ENCODE results near the gene NT5DC1.
"Not testable (repeated sequence)": the region's sequence is repeated elsewhere in the genome, so short reads cannot be mapped to it uniquely, and the experiment has no call there.

NT5DC1 gene

DNA sequence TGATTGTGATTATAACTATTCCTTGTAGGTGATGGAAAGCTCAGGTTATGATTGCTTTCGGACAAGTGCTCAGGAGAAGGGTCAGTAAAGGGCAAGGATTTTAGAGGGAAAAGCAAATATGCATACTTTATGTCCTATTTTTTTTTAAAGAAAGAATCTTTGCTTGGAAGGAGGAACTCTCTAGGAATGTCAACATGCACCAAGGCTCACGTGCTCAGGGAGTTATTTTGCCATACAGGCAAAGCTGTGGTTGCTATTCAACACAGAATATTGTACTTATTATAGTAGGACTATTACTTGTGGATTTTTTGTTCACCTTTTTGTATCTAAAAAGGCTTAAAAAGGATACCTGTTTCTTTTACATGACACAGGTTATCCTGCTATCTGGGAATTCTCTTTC, 182.0 kb downstream of the NT5DC1 start:
- DNase-seq = no peak

GRCh38 chr6:116283191-116283590, 182.5 kb downstream of the NT5DC1 start:
- no peak for DNase-seq

GRCh38 chr6:116284984-116285383, 184.3 kb downstream of the NT5DC1 start:
- not testable (repeated sequence) for DNase-seq

DNA sequence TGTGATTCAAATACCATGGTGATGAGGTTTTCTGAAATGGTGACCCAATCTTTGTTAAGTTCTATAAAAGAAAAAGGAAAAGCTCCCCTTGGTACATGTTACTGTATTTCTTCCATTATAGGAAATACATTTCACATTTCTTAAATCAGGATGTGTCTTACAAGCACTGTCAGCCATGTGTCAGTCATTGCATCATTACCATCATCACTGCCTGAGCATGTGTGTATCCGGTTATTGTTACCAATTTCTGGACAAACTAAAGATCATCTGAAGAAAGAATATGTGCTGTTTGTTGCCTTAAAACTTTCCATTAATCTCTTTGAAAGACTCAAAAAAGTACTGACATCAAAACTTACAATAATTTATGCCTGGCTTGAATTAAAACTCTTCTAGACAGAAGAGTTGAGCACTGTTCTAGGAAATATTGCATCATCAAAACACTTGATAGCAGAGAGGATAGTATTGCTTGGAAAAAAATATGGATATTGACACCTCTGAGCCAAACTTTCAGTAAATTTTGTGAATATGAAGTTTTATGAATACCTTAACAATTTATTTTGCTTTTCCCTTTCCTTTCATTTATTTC, 186.2 kb downstream of the NT5DC1 start:
- DNase-seq = no peak

DNA sequence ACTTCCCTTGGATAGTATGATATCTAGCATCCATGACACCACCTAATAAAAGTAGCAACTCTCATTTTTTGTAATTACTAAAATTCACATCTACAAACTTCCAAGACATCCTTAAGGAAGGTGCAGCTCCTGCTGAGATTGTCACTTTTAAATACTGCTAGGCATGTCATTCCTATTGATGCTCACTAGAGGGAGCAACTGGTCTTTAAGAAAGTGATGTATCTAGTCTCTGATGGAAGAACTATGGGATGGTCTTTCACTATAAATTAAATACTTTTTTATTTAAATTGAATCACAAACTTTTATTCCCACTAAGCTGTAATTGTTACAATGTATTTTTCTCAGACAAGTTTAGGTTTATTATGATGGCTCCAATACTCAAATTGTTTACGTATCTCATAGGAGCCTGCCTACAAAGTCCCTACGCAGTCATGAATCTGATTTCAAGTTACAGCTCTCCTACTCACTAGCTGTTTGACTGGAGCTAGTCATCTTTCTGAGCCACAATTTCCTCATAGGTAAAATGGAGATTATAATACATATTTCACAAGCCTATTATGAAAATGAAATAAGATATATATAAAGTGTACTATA, 187.1 kb downstream of the NT5DC1 start:
- peak; percentile 64 for DNase-seq

DNA sequence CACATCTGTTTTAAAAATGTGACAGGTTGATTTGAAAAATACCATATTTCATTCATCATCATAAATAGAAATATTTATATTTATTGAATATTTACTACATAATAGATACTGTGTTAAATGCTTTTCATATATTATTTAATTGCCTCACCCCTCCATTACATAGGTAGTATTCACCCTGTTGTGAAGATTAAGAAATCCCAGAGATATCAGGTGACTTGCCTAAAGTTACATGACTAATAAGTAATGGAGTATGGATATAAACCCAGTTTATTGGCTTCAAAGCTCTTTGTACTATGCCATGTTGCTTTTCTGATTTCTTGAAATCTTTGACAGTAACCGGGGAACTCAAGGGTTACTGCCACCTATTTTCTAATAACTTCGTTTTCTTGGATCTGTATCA, 189.2 kb downstream of the NT5DC1 start:
- DNase-seq = no peak

DNA sequence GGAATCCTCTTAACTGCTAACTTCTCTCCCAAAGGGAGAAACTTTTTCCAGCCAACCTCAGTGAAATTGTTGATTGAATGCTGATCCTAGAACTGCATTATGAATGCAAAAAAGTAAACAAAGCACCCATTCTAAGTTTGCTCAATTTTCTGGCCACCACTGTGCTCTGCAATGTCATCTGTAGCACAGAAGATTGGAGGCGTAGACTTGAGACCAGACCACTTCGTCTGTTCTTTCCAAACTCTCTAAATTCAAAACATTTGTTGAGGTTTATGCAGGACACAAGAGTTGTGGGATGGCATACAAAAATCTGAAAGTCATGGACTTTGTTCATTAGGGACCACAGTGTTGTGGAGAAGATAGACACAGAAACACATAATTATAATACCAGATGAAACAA, 190.1 kb downstream of the NT5DC1 start:
- no peak for DNase-seq

GRCh38 chr6:116291701-116292396, 191.2 kb downstream of the NT5DC1 start:
- DNase-seq = no peak

DNA sequence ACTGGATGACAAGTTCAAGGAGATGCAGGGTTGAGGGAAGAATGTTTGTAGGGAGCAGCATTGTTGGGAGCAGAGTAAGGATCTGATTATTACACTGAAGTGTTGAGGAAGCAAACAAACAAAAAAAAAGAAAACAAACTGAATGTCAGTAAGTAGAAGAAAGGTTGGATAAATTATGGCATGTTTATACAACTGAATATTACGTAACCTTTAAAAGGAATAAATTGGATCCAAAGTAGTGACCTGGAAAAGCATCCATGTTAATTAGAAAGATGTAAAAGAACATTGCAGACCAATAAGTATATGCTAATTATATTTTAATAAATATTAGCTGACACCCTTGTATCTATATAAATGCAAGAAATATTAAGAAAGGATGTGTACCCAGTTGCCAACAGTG, 191.9 kb downstream of the NT5DC1 start:
- DNase-seq = no peak

GRCh38 chr6:116298273-116298672, 197.6 kb downstream of the NT5DC1 start:
- DNase-seq = no peak

DNA sequence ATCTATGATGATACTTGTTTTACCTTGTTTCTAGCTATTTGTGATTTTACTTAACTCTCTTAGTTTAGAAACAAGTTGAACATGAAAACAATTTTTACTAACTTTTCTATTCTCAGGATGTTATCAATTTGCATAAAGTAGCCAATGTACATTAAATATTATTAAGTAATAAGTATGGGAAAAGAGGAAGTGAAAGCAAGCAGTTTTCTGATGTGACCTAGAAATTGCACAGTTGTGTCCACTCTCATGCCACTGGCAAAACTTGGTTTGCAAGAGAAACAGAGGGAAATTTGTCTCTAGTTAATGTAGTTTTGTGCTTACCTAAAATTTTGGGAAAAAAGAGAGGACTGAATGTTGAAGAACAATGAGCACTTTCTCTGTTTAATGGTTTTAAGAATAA, 198.3 kb downstream of the NT5DC1 start:
- no peak for DNase-seq
